Fibroblast of gingiva (primary cell): Measurements from ENCODE around the gene GDNF.
"Not testable (repeated sequence)": the region's sequence is repeated elsewhere in the genome, so short reads cannot be mapped to it uniquely, and the experiment has no call there.

Source experiments
- DNase-seq: peaks from one replicate; pipeline ENCODE4 v3.0.0-alpha.2; 2011; ENCODE audit warnings: low read depth

The GDNF gene

DNA sequence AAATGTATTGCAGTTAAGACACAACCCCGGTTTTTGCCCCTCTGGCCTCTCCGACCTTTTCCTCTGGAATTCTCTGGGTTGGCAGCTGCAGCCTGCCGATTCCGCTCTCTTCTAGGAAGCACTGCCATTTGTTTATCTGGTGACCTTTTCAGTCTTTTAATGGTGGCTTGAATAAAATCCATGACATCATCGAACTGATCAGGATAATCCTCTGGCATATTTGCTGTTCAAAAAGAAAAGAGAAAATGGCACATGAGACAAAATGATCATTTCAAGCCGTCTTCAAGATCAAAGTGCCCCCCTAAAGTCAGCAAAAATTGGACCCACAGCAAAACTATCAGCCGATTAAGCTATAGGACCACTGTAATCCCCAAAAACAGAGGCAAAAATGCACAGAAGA lies 23.9 kb downstream of the GDNF start:
- no peak for DNase-seq

- DNase-seq = no peak
Measured at GRCh38 chr5:37814699-37815098, 25.1 kb downstream of the GDNF start.

DNA sequence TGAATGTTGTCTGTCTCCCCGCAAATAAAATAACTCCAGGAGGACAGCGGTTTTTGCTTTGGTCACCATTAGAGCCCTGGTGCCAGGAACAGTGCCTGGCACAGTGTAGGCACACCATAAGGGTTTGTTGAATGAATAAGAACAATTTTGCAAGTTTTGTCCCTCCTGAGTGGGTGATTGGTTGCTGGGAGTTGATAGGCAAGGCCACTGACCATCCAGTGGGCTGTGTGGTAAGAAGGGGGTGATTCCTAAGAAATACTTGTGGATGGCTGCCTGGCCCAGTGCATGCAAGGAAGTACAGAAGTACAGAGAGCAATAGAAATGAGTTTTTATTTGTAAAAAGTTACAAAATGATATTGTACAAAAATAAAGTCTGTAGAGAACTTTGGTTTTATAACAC lies 27.5 kb downstream of the GDNF start:
- DNase-seq = peak; percentile 20

- no peak for DNase-seq
Measured at GRCh38 chr5:37811866-37812265, 28.0 kb downstream of the GDNF start.

DNA sequence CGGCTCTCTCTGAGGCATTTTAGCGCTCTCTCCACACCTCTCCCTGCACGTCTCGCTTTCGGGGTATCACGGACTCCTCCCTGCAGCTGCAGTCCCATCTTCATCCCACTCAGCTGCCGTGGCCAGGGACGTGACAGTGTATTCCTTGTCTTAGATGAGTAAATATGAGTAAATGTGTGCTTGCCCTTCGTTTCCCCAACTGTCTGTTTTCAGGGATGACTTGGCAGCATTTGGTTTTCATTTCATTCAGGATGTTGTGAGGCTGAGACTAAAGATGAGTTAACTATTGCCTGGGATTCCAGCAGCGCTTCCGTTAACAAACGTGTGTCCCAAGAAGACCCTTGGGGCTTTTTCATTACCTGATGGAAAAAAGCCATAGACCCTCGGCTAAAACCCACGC lies 29.5 kb downstream of the GDNF start:
- peak; percentile 31 for DNase-seq

- no peak for DNase-seq
Measured at GRCh38 chr5:37808945-37809344, 30.9 kb downstream of the GDNF start.

DNA sequence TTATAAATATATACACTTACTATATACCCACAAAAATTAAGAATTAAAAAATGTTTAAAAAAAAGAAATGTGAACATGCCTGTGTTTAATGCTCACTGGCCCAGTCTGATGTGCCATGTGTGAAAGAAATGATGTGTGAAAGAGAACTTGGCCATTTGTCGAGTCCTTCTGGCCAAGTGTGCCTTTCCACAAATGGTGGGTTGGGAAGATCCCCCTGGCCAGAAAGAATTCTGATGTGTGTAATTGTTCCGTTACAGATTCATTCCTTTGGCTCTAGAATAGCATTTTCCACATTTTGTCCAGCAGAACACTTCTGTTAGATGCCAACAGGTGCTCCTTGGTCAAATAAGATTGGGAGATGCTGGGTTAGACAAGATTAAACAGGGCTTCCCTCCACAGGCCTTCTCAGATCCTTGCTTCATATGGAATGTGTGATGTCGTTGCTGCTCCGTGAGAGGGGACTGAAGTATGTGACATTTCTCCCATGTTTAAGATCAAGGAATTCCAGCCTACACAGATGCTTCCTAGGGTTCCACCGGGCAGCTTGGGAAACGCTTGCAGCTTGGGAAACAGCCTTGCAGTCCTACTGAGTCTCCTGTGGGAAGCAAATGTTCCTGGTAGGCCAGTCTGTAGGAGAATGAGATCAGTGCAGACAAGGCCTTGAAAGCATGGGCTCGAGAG lies 32.1 kb downstream of the GDNF start:
- no peak for DNase-seq

DNA sequence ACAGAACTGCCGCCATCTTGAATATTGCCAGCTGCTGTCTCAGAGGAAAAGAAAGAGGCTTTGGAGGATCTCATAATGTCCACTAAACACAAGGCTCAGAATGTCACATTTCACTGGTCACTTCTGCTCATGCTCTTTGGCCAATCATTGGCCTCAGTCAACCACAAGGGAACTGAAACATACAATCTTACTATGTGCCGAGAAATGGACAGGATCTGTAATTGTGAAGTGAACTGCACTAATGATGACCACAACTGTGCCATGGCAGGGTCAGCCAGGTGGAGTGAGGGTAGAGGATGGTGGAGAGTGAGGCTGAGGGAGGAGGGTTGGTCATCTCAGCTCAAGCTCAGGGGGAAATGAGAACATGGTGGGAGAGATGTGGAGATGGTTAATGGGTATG lies 32.8 kb downstream of the GDNF start:
- no peak for DNase-seq

GRCh38 chr5:37806476-37806875 lies 33.4 kb downstream of the GDNF start:
- DNase-seq = no peak

DNA sequence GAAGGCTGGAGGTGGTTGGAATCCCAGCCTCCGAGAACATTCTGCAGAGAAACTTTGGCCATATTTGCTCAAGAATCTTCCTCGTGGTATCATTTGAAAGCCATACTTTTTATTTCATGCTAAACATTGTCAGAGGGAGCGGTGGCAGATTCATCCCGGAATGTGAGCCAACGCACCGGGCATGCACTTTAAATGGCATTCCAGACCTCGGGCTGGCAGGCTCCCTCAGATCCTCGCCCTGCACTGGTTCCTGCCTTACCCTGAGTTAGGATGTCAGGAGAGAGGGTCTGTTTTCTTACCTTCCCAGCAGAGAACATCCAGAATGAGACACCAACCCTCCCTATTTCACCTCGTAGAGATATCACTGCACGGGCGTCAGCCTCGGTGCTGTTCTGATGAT lies 33.8 kb downstream of the GDNF start:
- DNase-seq = no peak

DNA sequence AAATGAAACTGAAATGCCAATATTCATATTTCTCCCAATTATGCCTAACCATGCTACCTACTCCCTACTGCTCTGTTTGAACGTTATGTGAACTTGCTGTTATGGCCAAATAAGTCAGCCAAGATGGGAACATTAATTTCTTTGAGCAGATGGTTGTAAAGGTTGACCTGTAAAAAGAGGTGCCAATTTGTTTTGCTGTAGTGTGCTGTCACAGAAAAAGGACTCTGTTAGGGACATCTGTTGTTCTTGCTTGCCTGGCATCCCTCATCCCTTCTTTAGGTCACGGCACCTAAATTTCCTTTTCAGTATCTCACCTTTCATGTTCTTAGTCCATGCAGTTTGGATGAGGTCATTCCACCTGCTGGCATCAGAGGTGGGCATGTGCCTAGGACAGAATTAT lies 35.4 kb downstream of the GDNF start:
- DNase-seq = no peak

DNA sequence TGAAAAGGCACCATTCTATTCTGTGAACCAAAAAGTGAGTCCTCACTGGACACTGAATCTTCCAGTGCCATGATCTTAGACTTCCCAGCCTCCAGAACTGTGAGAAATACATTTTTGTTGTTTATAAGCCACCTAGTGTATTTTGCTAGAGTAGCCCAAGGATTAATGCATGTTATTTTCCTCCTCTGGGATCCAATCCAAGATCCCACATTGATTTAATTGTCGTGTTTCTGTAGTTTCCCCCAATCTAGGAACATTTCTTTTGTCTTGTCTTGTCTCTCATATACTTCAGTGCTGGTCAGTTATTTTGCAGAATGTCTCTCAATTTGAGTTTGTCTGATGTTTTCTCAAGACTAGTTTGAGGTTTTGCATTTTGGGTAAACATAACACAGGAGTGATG lies 36.4 kb downstream of the GDNF start:
- no peak for DNase-seq

DNA sequence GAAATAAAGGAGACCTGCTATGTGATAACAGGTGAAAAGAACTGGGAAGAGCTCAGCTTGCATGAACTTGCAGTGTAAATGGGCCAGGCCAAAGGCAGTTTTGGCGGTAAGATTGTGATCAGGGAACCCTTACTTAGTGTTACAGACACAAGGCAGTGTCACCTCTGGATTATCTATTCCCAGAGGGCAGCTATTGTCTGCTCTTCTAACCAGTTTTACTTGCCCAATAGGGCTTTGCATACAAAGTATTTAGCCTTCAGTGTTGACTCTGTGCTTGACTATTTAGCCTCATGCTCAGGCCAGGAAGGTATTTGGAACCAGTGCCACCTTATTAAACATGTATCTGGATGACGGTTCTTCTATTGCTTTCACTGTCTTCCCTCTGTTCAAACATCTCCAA lies 38.3 kb downstream of the GDNF start:
- DNase-seq = no peak

GRCh38 chr5:37799865-37800421 lies 39.9 kb downstream of the GDNF start:
- no peak for DNase-seq

GRCh38 chr5:37796435-37796834 lies 43.4 kb downstream of the GDNF start:
- not testable (repeated sequence) for DNase-seq

DNA sequence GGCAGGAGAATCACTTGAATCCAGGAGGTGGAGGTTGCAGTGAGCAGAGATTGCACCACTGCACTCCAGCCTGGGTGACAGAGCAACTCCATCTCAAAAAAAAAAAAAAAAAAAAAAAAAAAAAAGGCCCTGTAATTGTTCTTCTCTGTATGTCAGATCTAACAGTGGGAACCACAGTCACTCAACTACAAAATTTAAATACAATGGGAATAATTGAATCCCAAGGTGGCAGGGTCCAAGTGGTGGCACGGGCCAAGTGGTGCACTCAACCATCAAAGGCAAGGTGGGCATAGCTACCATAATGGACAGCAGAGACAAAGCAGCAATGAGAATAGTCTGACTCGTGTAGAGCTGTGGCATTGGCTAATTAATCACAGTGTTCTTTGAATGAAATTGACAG lies 44.5 kb downstream of the GDNF start:
- DNase-seq = not testable (repeated sequence)

DNA sequence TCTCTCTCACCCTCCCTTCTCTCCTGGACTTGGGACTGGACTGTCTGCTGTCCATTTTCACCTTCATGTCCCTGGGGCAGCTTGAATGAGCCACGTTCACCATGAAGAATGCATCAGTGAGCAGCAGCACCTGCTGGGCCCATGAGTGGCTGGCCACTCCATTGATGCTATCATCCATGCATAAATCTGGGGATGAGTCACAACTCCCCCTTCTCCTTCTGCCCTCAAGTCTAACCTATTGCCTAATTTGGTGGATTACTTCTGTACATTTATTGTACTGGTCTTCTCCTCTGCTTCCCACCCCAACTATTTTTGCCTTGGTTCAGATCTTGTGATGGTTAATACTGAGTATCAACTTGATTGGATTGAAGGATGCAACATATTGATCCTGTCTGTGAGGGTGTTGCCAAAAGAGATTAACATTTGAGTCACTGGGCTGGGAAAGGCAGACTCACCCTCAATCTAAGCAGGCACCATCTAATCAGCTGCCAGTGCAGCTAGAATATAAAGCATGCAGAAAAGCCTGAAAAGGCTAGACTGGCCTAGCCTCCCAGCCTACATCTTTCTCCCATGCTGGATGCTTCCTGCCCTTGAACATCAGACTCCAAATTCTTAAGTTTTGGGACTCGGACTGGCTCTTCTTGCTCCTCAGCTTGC lies 46.7 kb downstream of the GDNF start:
- peak; percentile 8 for DNase-seq

GRCh38 chr5:37791321-37791720 lies 48.5 kb downstream of the GDNF start:
- DNase-seq = no peak

GRCh38 chr5:37789991-37790390 lies 49.9 kb downstream of the GDNF start:
- DNase-seq = peak; percentile 63

GRCh38 chr5:37787742-37788141 lies 52.1 kb downstream of the GDNF start:
- no peak for DNase-seq

- DNase-seq = peak; percentile 68
Measured at GRCh38 chr5:37786862-37787519, 52.9 kb downstream of the GDNF start.

- no peak for DNase-seq
Measured at GRCh38 chr5:37786416-37786815, 53.4 kb downstream of the GDNF start.

GRCh38 chr5:37781409-37781808 lies 58.4 kb downstream of the GDNF start:
- not testable (repeated sequence) for DNase-seq
